Measurements from ENCODE around the gene ATP11C.
"Not testable (repeated sequence)": the region's sequence is repeated elsewhere in the genome, so short reads cannot be mapped to it uniquely, and the experiment has no call there.

The ATP11C gene

GRCh38 chrX:139850968-139851367 lies 81.9 kb downstream of the ATP11C start:
- DNase-seq = no peak

DNA sequence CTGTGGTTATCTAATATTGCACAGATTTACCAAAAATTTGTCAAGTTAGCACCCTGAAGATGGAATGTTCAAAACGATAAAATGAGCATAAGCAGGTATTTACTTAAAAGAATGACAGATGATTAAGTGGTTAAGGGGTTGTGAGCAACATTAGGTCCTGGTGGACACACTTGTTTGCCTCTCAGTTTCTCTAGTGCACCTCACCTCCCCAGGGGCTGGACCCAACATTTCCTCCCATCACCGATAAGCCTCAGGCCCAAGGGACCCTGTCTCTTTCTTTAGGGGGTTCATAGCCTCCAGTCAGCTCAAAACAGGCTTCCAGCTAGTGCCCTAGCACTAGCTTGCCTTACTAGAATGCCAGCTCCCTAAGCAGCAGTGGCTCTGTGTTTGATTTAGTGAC lies 88.0 kb downstream of the ATP11C start:
- DNase-seq = no peak

DNA sequence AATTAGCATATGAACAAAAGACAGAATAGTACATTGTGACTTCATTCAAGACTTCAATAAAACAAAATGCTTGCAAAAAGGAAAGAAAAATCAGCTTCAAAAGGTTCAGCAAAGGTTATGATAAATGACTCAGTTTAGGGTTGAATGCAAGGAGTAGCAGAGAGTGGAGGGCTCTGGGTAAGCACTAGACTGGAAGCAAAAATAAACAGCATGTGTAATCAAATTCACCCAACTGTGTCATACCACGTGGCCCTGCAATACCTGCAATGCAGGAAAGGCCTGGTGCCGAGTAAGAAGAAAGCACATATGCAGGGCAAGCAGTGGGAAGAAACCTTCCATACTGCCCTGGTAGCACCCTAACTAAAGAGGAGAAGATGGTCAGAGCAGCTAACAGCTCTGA lies 88.7 kb downstream of the ATP11C start:
- no peak for DNase-seq

DNA sequence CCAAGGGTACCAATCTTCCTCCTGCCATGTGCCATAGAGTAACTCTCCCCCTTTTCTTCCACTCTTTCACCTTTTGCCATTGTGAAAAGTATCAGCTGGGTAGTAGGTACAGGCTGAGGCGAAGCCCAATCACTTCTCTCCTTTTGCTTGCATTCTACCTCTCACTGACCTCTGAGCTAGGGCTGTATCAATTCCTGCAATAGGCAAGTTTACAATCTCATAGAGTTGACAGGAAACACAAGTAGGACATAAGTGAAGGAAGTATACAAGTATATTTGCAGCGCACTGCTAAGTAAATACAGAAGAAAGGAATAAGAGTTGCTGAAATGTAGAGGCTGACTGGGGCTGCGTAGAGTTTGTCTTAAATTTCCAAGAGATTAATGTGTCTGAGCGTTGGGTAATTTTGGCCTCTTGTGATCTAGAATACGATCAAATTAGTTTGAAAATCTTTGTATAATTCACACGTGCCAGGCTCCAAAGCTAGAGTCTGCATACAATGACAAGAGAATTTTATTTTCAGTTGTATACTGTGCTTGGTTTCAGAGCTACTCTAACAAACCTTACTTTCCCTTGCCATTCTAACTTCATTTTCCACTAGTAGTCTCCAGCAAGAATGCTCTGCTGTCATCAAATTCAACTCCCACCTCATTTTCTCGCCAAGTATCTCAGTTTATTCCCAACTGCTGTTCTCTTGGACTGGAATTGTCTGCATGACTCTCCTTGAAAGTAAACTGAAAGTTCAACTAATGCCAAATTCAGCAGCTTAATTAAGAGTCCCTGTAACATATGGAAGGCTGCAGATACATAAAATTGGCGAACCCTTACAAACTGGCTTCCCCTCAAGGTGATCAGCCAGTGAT lies 90.3 kb downstream of the ATP11C start:
- no peak for DNase-seq

DNA sequence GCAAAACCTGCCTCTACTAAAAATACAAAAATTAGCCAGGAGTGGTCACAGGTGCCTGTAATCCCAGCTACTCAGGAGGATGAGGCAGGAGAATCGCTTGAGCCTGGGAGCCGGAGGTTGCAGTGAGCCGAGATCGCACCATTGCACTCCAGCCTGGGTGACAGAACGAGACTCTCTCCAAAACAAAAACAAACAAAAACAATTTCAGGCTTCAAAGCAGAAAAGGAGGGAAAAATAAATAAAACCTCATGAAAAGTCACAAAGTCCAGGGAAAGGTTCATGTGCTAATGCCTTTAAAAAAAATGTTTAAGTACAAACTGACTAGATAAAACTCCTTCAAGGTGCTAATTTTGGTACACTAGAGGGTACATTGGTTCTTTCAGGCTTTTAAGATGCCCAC lies 96.5 kb downstream of the ATP11C start:
- DNase-seq = not testable (repeated sequence)

- DNase-seq = no peak
Observed at GRCh38 chrX:139834879-139835278, 98.0 kb downstream of the ATP11C start.

DNA sequence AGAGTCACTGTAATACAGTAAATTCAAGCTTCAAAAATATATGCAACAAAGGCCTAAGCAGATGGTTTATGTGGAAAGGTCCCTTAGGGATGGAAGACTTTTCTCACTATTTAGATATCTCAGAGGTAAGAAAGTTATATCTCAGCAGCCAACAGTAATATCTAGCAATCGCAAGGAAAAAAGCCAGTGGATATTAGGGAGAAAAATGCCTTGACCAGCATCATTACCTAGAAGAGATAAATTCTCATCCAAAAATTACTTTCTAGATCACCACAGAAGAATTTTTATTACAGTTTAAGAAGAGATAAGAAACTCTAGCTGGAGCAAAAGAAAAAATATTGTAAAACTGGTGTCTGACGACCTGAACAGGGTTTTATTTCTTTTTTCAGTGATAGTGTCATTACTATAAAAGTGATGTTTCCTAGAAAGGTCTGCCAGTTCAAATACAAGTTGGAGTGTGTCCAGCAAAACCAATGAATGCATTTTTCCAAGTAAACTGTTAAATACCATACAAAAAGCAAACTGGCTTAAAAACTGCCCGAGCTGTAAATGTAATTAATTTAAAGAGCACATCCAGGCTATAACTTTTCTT lies 100.0 kb downstream of the ATP11C start:
- no peak for DNase-seq

DNA sequence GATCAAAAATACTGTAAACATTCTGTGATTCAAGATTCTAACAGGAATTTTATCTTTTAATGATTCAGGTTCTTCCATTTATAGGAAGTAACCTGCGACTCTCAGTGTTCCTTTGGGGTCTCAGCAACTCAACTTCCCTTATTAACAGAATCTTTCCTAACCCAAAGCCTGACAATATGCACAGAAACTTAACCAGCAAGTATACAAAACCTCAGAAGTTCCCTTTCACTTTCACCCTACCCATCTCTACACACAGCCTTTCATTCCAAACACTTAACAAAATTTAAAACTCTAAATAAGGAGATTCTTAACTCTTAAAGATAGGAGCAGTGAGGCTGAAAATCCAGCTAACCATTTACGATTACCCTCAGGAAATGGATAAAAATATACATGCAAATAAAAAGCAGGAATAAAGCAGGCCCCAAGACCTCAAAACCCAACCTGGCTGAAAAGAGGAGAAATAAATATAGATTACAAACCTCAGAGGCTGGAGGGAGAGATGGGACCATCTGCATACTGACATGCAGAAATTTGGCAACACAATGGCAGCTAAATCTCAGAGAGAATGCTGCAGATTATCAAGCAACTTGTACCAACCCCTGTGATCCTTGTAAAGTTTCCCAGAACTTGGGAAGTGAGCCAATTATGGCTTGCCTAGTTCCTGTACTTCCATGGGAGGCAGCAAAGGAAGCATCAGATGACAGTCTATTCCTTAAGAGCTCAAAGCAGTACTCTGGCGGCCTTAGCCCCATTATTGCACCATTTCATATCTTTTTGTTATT lies 101.0 kb downstream of the ATP11C start:
- no peak for DNase-seq

- DNase-seq = no peak
Observed at GRCh38 chrX:139831017-139831416, 101.8 kb downstream of the ATP11C start.

DNA sequence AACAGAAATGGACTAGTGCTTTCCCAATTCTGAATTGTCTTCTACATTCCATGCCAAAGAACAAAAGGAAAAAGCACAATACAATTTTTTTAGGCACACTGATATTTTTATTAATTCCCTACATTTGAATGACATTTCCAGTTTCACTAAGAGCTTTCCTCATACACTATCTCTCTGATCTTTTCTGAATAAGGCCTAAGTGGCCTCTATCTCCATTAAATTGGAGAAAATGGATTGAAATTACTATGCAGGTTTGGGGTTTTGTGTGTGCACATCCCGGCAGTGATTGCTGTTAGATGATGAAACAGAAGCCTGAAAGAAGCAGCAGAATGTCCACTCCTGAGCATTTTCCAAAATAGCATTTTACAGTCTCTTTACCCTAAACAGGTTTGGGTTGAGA lies 104.0 kb downstream of the ATP11C start:
- DNase-seq = no peak

- no peak for DNase-seq
Observed at GRCh38 chrX:139828033-139828432, 104.8 kb downstream of the ATP11C start.

DNA sequence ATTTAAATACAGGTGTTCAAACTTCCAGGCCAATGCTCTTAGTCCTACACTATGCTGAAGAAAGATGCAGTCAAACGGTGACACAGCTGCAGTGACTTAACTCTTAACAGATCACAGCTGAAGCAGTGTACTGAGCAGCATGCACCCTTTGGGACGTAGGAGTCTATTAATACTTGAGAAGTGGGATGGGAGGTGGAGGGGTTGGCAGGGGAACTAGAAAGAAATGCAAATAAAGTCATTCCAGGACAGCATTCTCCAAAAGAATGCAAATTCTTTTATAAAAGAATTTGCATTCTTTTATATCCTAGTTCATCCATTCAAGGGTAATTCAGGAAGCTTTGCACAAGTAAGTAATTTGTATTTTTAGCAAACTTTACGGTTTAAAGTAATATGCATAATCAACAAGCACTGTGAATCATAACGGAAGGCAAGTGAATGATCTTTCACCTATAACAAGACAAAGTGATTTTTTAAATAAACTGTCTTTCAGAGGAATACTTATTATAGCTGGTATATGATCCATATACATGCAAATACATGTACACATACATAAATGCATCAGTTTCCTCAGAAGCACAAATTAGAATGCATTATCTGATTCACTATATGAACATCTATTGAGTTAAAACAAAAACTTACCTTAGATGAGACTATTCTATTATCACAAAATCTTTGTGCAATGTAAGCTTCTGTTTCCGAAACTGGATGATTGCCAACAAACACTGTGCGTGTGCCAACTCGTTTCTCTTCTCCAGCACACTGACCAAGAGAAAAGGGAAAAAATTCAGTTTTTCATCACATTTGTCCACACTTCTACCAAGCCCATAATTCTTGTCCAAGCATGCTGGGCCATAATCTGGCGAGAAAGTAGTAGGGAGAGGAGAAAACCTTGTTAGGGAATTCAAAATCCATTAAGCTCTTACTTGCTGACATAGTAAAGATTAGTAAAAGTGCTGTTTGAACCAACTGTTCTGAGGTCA lies 106.5 kb downstream of the ATP11C start:
- no peak for DNase-seq

- no peak for DNase-seq
Observed at GRCh38 chrX:139825618-139826017, 107.2 kb downstream of the ATP11C start.

DNA sequence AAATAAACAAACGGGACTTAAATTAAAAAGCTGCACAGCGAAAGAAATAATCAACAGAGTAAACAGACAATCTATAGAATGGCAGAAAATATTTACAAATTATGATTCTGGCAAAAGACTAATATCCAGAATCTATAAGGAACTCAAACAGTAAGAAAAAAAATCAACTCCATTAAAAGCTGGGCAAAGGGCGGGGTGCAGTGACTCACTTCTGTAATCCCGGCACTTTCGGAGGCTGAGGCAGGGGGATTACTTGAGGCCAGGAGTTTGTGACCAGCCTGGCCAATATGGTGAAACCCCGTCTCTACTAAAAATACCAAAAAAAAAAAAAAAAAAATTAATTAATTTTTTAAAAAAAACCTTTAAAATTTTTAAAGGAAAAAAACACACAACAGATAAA lies 109.0 kb downstream of the ATP11C start:
- no peak for DNase-seq

- no peak for DNase-seq
Observed at GRCh38 chrX:139820358-139820984, 112.4 kb downstream of the ATP11C start.

DNA sequence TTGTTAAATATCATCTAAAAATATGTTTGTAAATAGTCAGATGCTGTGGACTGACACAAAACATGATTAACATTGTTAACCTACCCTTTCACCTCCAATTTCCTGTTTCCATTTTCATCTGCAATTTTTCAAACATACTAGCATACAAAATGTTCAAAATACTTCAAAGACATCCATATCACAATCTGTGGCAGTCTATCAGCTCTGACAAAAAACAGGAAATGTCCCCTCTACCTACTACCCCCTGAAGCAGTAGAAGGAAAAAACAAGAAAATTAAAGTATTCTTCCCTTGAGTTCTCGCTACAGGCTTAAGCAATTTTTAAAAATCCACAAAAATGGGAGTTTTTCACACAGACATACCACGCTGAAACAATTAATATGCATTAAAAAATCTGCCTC lies 116.6 kb downstream of the ATP11C start:
- no peak for DNase-seq

- no peak for DNase-seq
Observed at GRCh38 chrX:139815771-139816170, 117.1 kb downstream of the ATP11C start.

- DNase-seq = no peak
Observed at GRCh38 chrX:139811942-139812629, 120.8 kb downstream of the ATP11C start.

DNA sequence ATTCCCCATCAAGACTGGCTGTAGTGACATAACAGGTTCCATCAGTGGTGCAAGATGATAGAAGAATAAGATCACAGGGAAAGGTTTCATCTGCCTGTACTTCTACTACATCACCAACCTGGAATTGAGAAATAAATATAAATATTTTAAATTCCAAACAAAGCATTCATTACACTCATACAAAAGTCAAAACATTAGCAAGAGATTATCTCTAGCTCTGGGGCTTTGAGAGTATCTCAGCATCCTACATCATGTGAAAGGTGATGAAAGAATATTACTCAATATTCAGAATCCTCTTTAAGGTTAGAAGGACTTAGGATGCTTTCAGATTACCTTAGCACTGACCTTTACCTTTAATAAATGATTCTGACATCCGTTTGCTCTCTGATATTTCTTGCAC lies 128.4 kb downstream of the ATP11C start:
- no peak for DNase-seq

DNA sequence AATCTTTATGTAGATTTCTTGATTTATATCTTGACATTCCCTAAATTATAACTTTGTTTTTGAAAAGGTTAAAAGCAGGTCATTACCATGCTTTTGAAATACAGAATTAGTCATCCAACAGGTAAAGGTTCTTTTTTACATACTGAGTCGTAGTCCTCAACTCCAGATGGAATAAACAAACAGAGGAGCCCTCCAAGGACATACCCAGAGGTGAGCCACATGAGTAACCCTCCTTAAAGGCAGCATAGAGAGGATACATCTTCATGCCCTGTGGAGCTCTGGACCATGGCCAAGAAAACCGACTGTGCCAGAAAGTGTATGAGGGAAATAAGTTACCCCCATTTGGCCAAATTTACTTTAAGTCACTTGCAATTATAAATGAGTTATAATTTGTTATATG lies 129.6 kb downstream of the ATP11C start:
- no peak for DNase-seq

- no peak for DNase-seq
Observed at GRCh38 chrX:139802048-139802447, 130.8 kb downstream of the ATP11C start.
